ENCODE data around the gene FNTB. TPM values are rescaled to one million over a fixed set of nuclear protein-coding genes. Genes with fewer than 3 reads are reported as not detected.

FNTB gene
- total RNA-seq, 1 experiment from 2014 or later, result 8.9 TPM

GRCh38 chr14:64952598-64953309 lies 33.9 kb upstream of the FNTB start:
- DNase-seq (ENCODE audit: low spot score), result no peak

- DNase-seq (ENCODE audit: low spot score), result no peak
These were observed 33.4 kb upstream of the FNTB start for GRCh38 chr14:64953310-64953654.

- DNase-seq (ENCODE audit: low spot score), result no peak
These were observed 33.0 kb upstream of the FNTB start for GRCh38 chr14:64953661-64954060.

GRCh38 chr14:64954491-64955240 lies 32.0 kb upstream of the FNTB start:
- no peak for DNase-seq (ENCODE audit: low spot score)

- DNase-seq (ENCODE audit: low spot score), result no peak
These were observed 31.4 kb upstream of the FNTB start for GRCh38 chr14:64955297-64955696.

- no peak for DNase-seq (ENCODE audit: low spot score)
These were observed 29.8 kb upstream of the FNTB start for GRCh38 chr14:64956697-64957406.

- DNase-seq (ENCODE audit: low spot score), result no peak
These were observed 28.5 kb upstream of the FNTB start for GRCh38 chr14:64958201-64958600.

- no peak for DNase-seq (ENCODE audit: low spot score)
These were observed 28.0 kb upstream of the FNTB start for GRCh38 chr14:64958743-64959142.

- DNase-seq (ENCODE audit: low spot score), result peak; percentile 32
These were observed 25.9 kb upstream of the FNTB start for GRCh38 chr14:64960762-64961276.

GRCh38 chr14:64963611-64964010 lies 23.1 kb upstream of the FNTB start:
- no peak for DNase-seq (ENCODE audit: low spot score)

- DNase-seq (ENCODE audit: low spot score), result no peak
These were observed 21.2 kb upstream of the FNTB start for GRCh38 chr14:64965356-64966000.

- DNase-seq (ENCODE audit: low spot score), result peak; percentile 83
These were observed 19.7 kb upstream of the FNTB start for GRCh38 chr14:64966976-64967375.

- DNase-seq (ENCODE audit: low spot score), result no peak
These were observed 18.5 kb upstream of the FNTB start for GRCh38 chr14:64968167-64968566.

- no peak for DNase-seq (ENCODE audit: low spot score)
These were observed 18.0 kb upstream of the FNTB start for GRCh38 chr14:64968651-64969050.

- no peak for DNase-seq (ENCODE audit: low spot score)
These were observed 16.7 kb upstream of the FNTB start for GRCh38 chr14:64970041-64970440.

GRCh38 chr14:64970776-64971477 lies 15.8 kb upstream of the FNTB start:
- DNase-seq (ENCODE audit: low spot score), result peak; percentile 30

GRCh38 chr14:64971491-64971942 lies 15.2 kb upstream of the FNTB start:
- DNase-seq (ENCODE audit: low spot score), result no peak

- DNase-seq (ENCODE audit: low spot score), result peak; percentile 11
These were observed 14.5 kb upstream of the FNTB start, which contains the start of gene RAB15 for GRCh38 chr14:64971943-64972791. TSS of gene RAB15 (minus strand) at chr14:64972336. CDS start at chr14:64972076, 260 bp downstream.

GRCh38 chr14:64973026-64973442 lies 13.7 kb upstream of the FNTB start:
- DNase-seq (ENCODE audit: low spot score), result no peak

- no peak for DNase-seq (ENCODE audit: low spot score)
These were observed 12.9 kb upstream of the FNTB start for GRCh38 chr14:64973826-64974225.
